IPS-11a (cell line): ENCODE data around the gene CDKL4.
"Not testable (repeated sequence)": the region's sequence is repeated elsewhere in the genome, so short reads cannot be mapped to it uniquely, and the experiment has no call there.

Experiments
- H3K4me3 ChIP-seq: one replicate; pipeline ENCODE4 v1.5.1; 2013; ENCODE audit warnings: low read depth, low read length, control low read depth

Gene CDKL4

DNA sequence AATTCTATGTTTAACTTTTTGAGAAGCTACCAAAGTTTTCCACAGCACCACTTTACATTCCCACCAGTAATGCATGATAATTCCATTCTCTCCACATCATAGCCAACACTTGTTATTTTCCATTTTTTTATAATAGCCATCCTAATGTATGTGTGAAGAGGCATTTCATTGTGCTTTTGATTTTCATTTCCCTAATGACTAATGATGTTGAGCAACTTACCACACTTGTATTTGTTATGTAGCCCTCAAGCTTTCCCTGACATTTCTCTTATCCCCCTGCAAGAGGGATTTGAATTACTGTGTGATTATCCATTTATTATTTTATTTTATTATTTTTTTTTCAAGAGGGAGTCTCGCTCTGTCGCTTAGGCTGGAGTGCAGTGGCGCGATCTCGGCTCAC is 99.4 kb downstream of the CDKL4 start:
- H3K4me3 ChIP-seq, result no peak overlapping the region

DNA sequence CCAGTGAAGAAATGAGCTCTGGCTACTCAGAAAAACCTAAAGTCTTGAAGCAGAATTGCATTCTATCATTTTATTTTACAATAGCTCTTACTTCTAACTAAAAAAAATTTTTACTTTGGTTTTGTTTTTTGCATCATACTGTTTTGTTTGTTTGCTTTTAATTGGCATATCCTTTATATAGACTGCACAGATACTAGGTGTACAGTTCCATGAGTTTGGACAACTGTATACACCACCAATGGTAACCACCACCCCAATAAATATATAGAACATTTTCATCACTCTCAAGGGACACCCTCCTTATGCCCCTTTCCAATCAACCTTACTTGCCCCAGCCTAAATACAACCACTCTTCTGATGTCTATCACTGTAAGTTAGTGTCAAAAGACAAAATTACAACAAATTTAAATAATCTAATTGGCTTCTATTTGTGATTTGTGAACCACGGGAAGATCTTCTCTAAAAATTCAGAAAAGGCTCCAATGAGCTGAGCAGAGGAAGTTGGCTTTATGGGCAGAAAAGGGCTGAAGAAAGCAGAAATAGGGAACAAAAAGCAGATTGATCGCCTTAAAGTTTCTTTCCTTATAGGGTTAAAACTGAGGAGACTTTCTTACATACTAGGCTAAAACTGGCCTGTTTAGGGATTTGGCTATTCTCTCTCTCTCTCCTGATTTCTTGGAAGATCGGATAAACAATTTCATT is 100.7 kb downstream of the CDKL4 start:
- no peak overlapping the region for H3K4me3 ChIP-seq

DNA sequence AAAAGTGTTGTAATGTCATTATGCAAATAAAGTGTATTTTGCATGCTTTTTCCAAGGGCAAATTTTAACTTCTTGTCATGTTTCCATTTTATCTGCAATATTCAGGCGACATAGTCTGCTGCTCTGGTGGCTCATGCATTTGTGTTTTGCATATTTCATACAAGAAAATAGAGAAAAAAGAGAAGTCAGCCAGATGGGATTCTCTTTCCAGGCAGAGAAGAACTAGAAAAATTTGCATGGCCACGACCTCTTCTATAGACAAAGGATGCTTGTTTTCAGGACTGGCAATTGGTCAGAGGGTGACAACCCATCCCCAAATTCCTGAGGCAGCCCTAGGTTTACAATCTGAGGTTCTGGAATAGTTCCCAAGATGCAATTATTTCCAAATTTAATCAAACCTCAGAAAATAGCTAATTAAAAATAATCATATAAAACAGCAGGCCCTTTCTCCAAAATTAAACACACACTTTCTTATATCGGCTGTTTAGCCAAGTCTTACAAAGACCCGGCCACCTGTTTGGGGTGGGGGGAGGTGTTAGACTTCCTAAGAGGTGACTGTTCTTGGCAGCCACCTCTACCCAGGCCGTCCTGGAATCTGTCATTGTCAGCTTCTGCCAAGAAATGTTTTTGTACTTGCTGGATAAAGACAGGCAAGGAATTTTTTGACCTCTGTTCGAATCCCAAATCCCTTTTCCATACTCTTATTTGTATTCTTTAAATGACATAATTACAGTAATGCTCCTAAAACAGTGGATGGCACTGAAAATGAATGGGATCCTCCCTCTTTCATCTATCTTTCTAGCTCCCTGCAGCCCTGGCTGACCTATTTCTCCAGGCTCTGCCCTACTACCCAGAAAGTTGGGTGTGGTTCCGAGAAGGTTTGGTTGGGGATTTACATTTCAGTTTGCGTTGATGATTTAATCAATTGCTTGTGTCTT is 102.2 kb downstream of the CDKL4 start:
- no peak overlapping the region for H3K4me3 ChIP-seq

DNA sequence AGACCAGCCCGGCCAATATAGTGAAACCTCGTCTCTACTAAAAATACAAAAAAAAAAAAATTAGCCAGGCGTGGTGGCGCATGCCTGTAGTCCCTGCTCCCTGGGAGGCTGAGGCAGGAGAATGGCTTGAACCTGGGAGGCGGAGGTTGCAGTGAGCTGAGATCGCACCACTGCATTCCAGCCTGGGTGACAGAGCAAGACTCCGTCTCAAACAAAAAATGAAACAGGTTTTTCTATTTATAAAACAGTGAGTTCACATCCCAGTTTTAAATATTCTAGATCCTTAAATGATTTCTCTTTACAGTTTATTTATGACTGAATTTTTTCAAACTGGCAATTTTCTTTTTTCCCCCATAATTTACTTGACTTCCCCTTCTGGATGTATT is 102.8 kb downstream of the CDKL4 start:
- not testable (repeated sequence) for H3K4me3 ChIP-seq

DNA sequence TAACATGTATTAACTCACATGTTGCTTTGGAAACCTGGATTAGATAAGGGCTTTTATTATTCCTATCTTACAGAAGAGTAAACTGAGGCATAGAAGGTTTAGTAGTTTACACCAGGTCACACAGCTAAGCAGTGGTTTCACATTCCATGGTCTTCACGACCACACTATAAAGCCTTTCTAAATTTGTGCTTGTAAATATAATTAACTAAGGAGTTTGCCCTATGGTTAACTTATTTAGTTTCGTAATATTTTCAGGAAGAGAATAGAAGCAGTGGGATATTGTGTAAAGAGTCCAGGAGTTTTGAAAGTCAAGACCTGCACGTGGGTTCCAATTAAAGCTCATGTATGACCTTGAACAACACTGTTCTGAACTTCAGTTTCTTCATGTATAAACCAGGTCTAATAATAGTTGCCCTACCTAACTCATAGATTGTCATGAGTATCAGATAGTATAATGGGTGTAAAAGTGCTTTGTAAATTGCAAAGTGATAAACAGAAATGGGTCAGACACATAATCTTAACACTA is 103.4 kb downstream of the CDKL4 start:
- H3K4me3 ChIP-seq, result no peak overlapping the region

DNA sequence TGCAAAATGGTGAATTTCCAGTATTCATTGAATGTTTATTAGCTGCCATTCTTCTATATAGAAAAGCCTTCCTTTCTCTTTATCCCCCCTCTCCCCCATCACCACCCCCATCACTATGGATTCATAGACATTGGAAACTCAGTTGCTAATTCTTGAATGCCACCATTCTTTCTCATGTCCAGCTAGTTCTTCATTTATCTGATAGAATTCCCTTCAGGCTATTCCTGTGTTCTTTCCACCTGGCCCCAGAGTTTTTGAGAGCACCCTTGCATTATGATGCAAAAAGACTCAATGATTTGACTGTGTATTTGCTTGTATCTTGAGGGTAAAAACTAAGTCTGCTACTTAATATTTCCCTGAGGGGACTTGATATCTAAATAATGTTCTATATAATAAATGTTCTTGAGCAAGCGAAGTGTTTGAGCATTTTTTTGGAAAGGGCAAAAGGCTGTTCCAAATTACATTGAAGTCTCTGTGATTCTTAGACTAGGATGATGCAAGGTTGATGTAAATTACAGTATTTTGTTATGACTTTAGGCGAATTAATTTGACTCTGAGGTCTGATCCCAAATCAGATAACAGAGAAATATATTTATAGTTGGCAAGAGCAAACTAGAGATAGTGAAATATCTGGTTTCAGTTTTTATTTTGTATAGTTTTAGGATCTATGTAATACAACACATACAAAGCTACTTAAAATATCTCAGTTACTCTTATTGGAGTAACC is 104.1 kb downstream of the CDKL4 start:
- H3K4me3 ChIP-seq, result no peak overlapping the region

DNA sequence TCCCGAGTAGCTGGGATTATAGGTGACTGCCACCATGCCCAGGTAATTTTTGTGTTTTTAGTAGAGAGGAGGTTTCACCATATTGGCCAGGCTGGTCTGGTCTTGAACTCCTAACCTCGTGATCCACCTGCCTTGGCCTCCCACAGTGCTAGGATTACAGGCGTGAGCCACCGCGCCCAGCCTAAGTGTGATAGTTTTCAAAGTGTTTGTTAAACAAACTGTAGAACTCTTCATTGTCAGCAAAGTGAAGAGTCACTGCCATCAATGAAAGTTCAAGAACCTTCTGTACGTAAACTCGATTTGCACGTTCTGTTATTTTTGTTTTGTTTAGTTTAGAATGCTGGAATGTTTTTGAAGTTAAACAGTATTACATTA is 104.9 kb downstream of the CDKL4 start:
- no peak overlapping the region for H3K4me3 ChIP-seq

DNA sequence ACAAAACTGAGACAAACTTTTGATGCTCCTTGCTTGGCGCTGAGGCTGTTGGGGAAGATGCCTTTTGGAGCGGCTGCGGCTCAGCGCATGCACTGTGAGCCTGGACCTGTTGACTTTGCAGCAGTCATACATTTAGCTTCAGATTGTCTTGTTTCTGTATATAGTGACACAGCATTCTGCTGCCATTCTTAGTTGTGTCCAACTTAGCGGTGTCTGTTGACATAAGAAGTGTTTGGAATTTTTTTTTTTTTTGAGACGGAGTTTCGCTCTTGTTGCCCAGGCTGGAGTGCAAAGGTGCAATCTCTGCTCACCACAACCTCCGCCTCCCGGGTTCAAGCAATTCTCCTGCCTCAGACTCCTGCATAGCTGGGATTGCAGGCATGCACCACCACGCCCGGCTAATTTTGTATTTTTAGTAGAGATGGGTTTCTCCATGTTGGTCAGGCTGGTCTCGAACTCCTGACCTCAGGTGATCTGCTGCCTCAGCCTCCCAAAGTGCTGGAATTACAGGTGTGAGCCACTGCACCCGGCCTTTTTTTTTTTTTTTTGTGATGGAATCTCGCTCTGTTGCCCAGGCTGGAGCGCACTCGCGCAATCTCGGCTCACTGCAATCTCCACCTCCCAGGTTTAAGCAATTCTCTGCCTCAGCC is 105.5 kb downstream of the CDKL4 start:
- not testable (repeated sequence) for H3K4me3 ChIP-seq

DNA sequence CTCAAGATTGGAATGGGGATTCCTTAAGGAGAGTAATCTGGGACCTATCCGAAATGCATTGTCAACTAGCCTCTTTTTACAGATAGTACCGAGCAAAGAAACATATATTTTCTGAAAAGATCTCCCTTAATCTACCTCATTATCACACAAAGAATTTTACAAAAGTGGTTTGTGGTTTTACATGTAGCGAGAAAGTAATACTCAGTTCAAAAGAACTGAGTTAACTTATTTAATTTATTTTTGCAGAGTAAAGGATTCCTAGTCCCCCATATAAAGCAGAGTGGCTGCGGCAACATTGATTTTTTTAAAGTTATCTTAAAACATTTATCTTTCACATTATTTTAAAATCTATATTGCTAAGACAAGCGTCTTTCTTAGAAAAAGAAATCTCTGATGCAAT is 107.0 kb downstream of the CDKL4 start:
- H3K4me3 ChIP-seq, result no peak overlapping the region

DNA sequence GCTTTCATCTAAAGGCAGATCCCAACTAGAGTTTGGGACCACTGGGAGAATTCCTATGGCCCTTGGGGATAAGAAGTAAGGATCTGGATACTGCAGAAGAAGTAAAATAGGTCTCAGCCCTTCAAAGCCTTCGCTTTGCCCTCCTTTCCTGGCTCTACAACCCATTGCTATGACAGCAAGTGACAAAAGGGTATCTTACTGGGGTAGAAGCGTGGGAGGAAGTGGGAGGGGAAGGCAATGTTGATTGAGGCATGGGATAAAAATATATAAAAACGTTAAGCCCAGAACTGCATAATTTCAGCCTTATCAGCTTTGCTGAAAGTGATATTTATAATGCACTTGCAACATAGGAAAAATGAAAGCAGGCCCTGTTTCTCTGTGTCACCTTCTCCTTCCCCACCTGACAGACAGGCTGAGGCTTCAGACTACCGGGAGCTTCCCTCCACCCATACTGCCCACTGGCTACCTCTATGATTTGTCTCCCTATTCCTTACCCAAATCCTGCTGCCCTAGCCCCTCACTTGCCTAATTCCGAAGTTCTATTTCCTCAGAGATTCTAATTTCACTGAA is 108.0 kb downstream of the CDKL4 start:
- no peak overlapping the region for H3K4me3 ChIP-seq

DNA sequence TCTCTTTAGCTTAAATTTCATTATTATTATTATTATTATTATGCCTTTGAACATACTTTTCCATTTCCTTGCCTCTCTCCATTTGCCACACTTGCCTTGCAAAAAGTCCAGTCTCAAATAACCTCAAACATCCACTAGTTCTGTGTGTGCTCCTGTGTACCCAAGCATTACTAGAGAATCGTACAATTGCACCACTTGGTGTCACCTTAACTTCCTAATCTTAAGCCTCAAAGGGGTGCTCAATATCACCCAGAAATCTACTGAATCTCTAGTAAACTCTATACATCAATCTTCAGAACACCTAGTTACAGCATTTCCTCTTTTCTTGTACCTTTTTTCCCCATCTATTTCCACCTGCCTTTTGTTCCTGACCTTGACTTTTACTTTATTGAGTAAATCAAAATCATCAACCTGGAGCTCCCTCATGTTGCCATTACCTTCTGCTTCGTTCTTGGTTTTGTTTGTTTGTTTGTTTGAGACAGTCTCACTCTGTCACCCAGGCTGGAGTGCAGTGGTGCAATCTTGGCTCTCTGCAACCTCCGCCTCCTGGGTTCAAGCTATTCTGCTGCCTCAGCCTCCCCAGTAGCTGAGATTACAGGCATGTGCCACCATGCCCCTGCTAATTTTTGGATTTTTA is 110.4 kb downstream of the CDKL4 start:
- H3K4me3 ChIP-seq, result no peak overlapping the region

DNA sequence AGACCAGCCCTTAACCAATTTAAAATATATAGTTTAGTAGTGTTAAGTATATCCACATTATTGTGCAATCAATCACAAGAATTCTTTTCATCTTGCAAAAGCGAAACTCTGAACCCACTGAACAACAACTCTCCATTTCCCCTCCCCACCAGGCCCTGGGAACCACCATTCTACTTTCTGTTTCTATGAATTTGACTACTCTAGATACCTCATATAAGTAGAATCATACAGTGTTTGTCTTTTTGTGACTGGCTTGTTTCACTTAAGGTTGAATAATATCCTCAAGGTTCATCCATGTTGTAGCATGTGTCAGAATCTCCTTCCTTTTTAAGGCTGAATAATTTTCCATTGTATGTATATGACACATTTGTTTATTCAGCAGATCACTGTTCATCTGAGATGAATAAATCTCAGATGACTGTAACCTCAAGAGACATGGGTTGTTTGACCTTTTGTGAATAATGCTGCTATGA is 114.8 kb downstream of the CDKL4 start:
- no peak overlapping the region for H3K4me3 ChIP-seq

DNA sequence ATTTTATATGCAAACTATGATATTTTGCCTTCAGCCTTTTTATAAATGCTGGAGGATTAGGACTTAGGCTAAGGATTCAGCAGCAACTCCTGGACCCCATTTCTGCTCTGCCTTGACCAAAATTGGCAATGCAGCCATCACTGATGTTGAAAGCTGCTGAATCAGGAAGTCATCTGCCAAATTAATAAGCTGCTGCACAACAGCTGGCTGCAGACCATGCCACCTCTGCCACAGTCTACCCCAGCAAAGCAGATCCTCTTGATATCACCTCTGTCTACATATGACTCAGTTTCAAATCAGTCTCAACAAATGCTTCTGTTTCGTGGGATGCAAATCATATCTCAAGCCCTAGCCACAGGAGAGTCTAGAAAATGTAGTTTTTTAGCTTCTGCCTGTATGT is 115.8 kb downstream of the CDKL4 start:
- H3K4me3 ChIP-seq, result no peak overlapping the region
